Activated T-helper 1 cell treated with Interleukin-2 at 50 U/mL for 16 hours (primary cell): Measurements from ENCODE around the gene PPARA.

Source experiments
- DNase-seq: peaks from one replicate; pipeline ENCODE4 v3.0.0-alpha.2; 2020; ENCODE audit warnings: low read depth

Gene PPARA

DNA sequence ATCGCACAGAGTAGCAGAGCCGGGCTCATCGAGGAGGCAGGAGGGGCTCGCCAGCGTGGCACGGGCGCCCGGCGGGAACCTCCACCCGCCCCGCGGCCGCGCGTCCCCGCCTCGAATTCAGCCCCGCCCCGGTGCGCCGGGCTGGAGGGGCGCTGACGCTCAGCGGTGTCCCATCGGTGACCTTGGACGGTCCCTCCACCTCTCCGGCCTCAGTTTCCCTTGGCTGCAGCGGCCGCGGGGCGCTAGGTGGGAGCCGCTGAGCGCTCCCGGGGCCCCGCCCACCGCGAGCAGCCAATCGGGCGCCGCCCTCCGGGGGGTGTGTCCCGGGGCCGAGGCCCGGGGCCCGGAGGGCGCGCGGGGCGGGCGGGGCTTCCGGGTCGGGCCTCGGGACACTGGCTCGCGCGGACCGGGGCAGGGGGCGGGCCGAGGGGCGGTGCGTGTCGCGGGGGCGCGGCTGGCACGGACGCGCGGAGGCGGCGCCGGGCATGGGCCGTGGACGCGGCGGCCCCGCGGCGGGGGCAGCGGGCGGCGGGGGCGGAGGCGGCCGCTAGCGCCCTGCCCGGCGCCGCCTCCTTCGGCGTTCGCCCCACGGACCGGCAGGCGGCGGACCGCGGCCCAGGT, at the start of gene PPARA:
PPARA (plus strand) TSS at position 493 of the 621 bp plus-strand sequence. CDS start 47,858 bp downstream, outside the sequence.
- peak; percentile 81 for DNase-seq

DNA sequence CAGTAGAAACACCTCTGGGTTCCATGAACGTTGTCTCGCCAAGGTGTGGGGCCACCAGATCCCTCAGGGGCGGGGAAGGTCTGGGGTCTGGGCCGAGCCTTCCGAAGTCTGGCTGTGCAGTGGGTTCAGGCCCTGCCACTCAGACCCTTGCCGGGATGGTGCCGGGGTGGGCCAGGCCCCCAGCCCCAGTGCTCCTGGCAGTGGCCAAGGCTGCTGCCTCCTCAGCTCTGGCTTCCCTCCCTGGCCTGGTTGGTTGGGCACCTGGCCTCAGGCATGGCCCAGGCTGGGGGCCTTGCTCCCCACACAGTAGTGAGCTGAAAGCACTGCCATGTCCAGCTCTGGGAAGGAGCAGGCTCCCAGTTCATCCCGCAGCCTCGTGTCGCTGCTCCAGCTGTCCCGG, 48.2 kb upstream of the PPARA start:
- DNase-seq = no peak

DNA sequence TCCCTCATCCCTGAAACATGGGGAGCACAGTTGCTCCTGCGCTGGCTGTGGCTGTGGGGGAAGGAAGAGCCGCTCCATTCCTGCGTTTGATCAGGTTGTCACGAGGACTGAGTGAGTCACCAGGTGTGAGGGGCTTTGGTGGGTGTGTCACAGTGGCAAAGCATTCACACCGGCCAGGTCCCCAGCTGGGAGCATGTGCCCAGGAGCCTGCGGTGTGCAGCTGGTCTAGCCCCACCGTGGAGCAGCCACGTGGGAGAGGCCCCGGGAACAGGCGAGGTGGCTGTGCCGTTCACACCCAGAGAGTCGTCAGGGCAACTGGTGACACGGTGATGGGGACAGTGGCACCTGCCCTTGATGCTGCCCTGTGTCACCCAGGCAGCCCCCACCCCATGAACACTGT, 47.6 kb upstream of the PPARA start:
- DNase-seq = no peak

DNA sequence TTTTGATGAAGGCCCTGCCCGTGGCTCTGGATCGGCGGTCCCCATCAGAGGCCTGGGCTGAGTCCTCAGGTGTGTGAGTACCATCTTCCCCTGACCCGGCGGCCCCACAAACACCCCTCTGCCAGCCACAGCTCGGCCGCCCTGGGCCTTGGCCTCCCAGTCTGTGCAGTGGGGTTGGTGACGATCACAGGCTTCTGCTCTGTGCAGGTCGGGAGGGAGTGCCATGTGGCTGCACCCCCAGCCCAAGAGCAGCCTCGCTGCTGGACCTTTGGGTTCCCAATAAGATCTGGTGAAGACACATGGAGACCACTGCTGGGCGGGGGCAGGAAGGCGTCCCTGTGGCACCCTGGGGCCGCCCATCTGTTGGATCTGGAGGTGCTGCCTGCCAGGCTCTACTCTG, 47.1 kb upstream of the PPARA start:
- no peak for DNase-seq

DNA sequence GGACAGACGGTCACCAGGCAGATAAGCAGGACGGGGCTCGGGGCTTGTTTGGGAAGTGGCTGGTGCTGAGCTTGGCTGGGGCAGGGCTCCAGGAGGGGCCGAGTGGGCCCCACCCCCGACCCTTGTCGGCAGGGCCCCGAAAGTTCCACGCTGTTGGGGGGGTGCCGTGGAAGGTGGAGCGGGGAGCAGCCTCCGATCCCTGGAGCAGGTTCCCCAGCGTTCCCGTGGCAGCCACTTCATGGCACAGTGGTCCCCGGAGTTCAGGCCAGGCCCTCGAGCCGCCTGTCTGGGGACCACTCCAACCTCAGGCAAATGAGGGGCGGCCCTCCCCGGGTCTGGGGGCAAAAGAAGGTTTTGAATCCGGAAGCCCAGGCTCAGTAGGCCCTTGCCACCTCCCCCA, 46.7 kb upstream of the PPARA start:
- DNase-seq = no peak

DNA sequence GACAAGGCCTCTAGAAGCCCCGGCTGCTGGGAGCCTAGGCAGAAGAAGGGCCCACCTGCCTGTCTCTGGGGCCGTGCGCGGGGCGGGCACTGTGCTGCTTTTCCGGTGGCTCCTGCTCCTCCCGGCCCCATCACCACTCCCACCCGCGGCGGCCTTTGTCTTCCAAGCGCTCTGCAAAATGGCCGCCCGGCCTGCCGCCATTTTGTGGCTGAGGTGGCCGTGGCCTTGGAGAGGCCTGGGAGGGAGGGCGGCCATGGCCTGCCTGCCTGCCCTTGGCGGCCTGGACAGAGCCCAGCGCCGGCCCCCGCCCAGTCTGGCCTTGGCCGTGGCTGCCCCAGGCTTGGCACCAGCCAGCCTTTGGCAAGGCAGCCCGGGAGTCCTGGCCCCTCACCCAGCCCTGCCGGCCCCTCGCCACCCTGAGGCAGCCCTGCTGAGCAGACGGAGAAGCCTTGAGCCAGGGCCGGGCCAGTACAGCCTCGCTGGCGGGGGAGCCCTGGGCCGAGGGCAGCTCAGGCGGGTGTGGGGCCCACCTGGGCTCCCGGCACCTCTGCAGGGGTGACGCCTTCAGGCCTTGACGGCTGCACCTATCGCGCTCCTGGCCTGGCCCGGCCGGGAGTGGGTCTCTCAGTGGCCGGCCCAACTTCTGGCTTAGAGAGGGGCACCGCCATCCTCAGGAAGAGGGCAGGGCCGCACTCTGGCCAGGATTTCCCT, 46.0 kb upstream of the PPARA start:
- no peak for DNase-seq

DNA sequence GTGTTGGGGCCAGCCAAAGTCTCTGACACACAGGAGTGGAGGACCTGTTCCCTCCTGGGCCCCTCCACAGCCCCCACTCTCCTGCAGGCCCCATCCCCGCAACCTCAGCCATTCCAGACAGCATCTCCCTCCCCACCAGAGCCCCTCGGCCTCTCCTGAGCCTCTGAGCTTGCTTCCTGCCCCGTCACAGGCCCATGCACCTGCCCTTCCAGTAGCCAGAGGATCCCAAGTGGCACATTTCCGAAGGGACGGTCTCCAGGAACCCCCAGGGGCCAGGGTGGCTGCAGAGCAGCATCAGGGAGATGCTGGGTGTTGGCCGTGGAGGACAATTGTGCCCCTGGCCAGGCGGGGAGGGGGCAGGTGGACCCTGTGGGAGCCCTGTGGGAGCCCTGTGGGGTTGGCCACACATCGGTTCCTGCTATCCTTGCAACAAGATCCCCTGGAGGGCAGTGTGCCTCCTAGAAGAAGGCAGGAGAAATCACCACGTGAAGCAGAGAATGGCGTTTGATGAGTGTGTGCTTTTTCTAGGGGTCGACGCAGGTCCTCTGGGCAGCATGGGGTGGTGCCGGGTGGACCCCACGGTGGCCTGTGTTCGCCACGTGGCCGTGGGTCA, 45.3 kb upstream of the PPARA start:
- no peak for DNase-seq

DNA sequence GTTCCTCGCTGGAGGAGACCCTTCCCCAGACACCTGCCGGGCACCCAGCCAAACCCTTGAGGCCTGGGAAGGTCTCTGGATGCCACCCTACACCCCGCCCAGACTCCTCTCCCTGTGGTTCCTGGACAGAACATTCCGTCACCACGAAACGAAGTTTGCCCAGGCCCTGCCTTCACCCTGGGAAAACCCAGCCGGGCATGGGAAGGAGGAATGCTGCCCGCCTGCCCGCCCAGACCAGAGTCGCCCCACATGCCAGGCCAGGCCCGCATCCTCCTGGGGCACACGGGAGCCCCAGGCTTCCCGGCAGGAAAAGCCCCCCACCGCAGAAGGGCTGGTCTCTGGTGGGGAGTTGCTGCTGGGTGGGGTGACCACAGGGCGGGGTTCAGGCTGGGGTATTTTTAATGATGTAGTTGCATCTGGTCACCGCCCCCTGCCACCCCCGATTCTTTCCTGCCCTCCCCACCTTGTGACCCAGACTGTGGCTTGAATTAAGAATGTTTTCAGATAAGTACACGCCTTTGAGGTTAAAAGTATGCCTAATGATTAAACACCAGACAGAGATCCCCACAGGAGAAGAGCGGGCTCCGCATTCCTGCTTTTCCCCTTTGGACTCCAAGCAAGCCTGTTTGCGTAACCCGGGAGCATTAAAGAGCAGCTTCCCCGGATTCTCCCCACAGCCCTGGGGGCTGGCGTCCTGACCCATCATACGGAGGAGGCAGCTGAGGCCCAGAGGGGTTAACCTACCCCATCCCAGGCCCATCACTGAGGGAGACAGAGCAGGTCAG, 44.6 kb upstream of the PPARA start:
- no peak for DNase-seq

DNA sequence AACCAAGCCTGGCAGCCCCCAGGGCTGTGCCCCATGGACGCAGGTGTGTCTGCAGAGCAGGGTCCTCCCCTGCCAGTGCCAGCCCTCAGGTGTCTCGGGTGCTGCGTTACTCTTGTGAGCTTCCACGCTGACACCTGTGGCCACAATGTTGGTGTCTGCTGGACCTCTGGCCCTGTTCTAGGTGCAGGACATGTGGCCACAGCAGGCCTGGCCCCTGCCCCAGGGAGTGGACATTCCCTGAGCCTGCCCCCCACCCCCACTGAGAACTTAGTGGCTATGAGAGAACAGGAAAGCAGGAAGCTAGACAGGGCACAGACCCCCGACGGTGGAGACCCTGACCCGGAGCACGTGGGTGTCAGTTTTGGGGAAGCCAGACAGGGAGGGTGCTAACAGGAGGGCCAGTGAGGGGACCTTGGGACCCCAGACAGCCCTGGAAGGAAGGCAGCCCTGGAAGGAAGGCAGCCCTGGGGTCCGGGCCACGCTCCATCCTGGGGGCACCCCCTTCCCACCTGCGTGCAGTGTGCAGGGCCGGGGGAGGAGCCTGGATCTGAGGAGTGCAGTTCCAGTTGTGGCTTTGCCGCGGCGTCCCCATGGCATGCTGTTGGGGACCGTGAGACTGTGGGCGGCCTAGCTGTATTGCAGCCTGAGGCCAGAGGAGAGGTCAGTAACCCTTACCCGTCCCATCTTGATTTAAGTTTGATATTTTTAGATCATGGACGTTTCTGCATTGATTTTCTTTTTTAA, 43.9 kb upstream of the PPARA start:
- no peak for DNase-seq

DNA sequence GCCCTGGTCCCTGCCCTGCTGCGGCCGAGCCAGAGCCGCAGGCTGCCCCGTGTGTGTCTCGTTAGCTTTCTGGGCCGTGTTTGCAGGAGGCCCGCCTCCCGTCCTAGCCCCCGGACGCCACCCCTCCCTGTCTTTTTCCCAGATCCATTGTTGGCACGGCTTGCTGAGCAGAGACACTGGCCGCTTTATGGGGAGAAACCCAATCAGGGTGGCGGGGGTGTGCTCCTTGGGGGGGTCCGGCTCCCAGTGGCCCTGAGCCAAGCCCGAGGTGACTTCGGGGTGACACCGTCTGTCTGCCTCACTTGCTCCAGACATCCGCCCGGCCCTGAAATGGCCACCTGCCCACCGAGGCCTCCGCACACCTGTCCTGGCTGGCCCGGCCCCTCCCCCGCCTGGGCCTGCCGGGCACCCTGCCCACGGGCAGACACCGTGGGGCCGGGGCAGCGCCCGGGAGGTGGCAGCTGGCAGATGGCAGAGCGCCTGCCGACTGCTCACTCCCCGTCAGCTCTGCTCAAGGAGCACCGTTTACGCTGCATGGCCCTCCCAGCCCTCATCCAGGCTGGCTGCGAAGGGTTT, 43.1 kb upstream of the PPARA start:
- no peak for DNase-seq

DNA sequence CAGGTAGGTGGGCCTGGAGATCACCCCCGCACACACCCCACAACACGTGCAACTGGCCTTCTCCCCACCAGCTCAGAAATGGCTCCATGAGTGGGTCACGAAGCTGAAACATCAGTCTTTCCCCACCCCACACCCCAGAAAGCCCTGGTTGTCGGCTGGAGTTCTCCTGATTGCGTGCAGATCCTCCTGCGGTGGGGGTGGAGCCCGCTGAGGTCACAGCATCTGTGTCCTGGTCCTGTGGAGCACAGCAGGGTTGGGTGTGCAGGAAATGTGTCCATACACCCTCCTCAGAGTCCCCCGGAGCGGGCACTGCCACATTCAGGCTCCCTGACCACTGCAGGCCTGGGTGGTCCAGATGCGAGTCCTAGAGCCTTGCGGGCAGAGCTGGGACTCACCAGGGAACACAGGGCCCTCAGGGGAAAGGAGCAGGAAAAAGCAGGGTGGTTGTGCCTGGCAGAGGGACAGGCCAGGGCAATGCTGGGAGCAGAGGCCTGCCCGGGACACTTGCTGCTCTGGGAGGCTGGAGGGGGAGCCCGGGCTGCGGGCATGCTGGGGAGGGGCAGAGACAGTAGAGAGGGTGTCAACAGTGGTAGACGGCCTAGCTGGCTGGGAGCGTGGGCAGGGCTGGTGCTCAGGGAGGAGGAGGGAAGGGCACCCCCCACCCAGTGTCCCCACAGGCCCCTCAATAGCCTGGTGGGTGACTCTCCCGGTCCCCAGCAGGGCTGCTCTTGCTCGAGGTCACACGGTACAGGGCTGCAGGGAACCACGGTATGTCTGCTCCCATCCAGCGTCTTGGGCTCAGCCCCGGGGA, 42.4 kb upstream of the PPARA start:
- DNase-seq = no peak

DNA sequence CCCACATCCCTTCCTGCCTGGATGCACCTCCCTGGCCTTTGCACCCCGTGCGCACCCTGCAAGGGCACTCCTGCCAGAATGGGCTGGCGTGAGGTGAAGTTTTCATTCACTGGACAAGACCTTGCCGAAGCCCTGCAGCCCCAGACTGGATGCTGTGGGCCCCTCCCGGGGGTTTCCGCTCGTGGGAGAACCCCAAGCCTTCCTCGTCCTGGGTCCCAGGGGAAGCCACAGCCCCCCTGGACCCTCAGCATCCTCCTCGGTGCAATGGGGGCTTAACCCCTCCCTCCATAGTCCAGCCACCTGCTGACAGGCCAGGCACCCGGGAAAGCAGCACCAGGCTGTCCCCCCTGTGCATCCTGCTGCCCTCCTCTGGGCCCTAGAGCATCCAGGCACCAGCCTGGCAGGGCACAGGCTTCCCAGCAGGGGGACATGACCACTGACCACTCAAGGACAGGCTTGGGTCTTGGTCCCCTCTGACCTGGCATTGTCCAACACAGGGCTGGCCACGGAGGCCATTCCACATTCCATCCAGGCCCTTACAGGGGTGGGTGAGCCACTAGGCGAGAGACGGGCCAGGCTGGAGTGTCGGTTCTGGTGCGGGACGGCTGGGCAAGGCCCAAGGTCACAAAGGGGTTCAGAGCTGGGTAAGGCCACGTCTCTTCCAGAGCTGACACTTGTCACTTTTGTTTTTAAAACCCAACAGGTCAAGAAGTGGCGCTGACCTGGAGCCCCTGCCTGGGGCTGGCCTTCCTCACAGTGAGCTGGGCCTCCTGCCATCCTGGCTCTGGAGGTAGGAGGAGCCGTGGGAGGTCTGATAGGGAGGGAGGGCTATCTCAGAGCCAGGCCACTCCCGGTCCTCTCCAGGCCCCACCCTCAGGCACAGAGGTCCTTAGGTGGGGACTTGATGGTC, 41.5 kb upstream of the PPARA start:
- no peak for DNase-seq

DNA sequence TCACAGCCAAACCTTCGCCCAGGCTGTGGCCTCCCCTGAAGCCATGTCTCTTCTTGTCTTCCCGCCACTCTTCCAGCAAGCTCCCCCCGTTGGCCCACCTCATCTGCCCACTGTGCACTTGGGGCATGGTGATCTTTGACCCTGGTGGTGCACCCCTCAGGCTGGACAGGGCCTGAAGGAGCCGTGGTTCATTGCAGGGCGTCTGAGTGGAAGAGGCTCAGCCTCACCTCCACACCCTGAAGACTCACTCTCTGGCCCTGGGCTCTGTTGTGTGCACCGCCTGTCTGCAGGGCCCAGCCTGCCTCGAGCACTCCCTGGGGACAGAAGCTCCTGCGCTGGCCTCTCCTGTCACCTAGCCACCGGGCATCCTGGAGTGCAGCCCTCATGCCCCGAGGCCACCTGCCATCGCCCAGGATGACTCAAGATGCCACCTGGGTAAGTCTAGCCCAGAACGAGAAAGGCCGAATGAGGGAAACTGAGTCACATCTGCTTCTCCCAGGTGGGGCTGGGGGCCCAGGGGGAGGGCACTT, 40.8 kb upstream of the PPARA start:
- no peak for DNase-seq

DNA sequence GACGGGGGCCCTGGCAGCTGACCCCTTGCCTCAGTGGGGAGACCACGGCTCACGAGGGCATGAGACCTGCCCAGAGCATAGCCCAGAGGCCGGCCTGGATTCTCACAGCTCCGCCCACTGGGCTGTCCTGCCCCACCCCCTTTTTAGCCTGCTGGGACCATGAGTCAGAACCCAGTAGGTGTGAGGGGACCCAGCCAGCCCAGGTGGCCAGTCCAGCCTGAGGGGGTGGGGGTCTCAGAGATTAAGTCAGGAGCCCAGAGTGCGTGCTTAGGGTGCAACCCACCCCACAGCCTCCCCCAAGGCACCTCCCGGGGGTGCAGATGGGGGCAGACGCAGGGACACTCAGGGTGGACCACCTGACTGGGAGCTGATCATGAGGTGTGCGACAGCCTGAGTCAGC, 40.1 kb upstream of the PPARA start:
- no peak for DNase-seq

DNA sequence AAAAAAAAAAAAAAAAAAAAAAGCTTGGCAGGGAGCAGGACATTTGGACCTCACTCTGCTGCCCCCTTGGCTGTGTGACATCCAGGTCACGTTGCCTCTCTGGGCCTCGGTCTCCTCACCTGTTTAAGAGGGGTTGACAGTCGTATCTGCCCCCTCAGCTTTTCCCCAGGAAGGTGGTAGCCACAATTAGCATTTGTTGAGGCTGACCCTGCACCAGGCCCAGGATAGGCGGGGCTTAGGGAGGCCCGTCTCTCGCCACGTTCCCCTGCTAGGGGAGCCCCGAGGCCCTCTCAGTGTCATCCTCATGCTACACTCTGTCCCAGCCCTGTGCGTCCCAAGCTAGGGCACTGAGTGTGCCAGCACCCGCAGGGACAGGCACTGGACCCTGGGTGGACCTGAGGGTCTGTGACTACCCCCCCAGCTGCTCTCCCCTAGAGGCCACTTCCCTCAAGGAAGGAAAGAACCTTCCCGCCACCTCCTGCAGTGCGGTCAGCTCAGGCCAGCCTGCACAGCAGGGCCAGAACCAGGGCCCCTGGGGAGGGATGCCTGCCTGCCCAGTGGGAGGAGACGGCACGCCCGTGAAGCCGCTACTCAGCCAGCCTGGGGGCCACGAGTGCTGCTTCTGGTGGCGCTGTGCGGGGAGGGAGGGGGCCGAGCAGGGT, 38.5 kb upstream of the PPARA start:
- DNase-seq = no peak

DNA sequence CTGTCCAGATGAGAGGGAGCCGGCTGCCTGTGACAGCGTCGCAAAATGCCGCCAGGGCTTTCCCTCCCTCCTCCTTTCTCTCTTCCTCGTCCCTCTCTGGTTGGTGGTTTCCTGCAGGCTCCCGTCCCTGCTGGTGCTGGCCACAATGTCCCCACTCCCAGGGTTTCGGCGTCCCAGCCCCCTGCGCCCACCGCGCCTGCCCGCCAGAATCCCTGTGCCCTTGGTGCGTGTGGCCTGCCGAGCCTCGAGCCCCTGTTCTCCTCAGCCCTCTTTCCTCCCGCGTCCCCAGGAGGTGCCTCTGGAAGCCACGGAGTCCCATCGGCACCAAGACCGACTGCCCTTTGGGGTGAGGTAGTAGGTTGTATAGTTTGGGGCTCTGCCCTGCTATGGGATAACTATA, 37.9 kb upstream of the PPARA start:
- no peak for DNase-seq

DNA sequence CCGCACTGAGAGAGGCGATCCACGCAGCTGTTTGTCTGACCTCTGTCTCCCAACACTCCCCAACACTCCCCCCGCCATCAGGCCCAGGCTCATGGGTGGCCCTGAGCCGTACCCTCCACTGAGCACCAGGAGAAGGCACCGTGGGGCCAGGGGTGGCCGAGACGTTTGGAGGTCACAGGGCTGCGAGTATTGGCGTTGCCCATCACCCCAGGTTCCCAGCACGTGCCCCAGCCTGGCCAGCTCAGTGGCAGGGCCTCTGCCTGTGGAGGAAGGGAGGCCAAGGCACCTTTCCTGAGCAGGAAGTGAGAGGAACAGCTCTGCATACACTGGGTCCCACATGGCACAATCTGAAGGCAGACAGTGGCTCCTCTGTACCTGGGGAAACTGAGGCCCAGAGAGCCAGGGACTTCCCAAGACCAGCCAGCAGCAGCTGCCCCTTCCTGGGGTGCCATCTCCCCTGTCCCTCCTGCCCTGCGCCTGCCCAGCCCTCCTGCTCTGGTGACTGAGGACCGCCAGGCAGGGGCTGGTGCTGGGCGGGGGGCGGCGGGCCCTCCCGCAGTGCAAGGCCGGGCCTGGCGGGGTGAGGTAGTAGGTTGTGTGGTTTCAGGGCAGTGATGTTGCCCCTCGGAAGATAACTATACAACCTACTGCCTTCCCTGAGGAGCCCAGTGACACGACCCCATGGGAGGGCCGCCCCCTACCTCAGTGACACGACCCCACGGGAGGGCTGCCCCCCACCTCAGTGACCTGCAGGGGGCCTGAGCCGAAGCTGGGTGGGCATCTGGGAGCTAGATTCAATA, 37.0 kb upstream of the PPARA start:
- no peak for DNase-seq

DNA sequence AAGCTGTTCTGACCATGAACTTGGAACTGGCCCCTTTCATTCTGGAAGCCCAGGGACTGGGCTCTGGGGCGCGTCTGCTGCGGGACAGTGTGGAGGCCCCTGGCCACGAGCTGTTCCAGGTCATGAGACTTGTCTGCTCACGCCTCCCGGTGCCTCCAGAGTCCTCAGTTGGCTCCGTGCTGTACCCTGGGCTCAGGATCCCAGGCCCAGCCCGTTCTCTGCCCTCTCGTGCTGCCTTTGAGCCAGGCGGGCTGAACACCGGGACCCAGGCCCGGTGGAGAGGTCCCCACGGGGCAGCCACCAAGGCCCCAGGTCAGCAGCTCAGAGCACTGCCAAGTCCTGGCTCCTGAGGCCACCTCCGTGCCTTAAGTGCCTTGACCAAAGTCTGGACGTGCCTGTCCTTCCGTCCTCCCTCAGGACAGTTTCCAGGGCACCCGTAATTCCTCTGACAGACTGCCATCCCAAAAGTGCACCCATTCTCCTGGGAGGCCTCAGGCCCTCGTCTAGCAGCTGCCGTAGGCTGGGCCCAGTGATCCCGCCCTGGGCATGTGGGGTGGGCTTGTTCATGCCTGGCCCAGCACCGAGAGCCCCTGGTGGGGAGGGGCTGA, 36.3 kb upstream of the PPARA start:
- no peak for DNase-seq
